Hematopoietic multipotent progenitor cell treated with erythropoietin and hydrocortisone succinate and interleukin-3 and kit ligand, for 6 days (in vitro differentiated cells): ENCODE measurements around the gene PIP5K1B.

Source experiments
- DNase-seq: peaks from one replicate; pipeline ENCODE4 v3.0.0-alpha.2; 2015

The PIP5K1B gene

DNA sequence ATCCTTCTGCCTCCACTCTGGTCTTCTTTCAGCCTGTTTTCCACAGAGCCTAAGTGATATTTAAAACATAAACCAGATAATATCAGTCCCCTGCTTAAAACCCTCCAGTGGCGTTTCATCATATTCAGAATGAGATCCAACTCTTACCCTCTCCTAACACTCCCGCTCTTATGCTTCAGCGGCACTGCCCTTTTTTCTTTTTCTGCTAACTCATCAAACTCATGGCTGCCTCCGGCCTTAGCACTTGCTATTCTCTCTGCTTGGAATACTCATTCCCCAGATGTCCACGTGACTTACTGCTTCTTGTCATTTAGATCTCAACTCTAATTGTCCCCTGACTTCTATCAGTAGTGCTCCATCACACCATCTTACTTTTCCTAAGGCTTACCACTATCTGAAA is 73.6 kb downstream of the PIP5K1B start:
- DNase-seq: peak; percentile 47

DNA sequence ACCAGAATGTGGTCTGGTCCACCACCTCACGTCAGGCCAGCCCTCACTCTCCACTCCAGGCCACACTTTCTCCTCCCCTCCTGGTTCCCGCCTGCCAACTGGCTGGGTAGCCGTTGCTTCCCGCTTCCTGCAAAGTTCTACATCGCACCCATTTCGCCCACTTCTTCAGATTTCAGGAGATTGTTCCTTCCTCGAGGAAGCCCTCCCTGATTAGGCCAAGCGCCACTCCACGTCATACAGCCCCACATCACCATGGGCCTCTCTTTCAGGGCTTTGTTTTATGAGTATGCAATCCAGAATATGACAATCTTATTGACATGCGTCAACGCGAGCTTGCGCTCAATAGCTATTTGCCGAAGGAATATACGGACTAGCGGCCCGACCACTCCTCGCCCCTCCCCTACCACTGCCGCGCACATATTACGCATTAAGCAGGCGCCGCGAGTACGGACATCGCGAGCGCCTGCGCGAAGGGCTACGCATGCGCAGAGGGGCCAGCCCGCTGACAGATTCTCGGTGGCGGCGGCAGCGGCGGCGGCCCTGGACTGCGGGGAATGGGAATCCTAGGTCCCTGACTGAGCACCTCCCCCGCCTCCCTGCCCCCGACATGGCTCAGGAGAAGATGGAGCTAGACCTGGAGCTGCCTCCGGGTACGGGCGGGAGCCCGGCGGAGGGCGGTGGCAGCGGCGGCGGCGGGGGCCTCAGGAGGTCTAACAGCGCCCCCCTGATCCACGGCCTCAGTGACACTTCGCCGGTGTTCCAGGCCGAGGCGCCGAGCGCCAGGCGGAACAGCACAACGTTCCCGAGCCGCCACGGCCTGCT is 74.7 kb downstream of the PIP5K1B start:
- peak; percentile 96 for DNase-seq

DNA sequence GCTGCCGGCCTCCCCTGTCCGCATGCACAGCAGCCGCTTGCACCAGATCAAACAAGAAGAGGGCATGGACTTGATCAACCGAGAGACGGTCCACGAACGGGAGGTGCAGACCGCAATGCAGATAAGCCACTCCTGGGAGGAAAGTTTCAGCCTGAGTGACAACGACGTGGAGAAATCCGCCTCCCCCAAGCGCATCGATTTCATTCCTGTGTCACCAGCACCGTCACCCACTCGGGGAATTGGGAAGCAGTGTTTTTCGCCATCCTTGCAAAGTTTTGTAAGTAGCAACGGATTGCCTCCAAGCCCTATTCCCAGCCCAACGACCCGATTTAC is 75.3 kb downstream of the PIP5K1B start:
- peak; percentile 81 for DNase-seq

DNA sequence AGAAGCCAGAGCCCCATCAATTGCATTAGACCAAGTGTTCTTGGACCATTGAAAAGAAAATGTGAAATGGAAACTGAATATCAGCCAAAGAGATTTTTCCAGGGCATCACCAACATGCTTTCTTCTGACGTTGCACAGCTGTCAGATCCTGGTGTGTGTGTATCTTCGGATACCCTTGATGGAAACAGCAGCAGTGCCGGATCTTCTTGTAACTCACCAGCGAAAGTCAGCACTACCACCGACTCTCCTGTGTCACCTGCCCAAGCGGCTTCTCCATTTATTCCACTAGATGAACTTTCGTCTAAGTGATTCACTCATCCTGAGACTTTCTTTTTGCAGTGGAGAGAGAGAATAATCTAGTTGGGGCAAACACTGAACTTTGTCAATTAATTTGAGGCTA is 75.7 kb downstream of the PIP5K1B start:
- peak; percentile 35 for DNase-seq

DNA sequence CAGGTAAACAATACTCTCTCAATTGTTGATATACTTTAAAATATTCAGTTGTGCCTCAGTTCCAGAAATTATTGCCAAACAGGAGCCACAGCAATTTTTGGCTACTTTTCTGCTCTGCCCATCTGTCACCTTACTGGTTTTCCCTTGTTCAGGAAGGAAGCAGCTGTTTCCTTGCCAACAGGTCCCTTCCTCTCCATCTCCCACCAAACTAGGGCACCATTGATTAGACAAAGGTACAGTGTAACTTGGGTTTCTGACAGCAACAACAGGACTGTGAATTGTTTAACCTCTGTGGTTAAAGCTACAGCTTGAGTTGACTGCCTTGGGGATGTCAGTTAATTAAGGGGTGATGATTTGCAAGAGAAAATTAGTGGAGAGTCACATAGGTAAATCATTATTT is 76.9 kb downstream of the PIP5K1B start:
- no peak for DNase-seq

DNA sequence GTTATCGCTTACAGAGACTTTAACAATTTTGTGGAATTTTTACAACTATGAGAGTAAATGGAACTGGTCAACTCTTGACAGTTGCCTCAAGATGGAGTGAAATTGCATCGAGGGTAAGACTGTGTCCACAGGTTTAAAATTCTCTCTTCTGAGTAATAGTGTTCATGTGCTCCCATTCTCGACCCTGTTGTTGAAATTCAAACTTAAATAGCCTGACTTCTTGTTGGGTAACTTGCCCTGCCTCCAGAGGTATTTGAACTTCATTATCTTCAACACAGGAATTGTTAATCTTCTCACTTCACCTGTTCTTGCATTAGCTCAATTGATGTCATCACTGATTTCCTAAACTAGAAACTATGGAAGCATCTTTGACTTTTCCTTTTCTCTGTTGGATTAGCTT is 77.5 kb downstream of the PIP5K1B start:
- DNase-seq: no peak

DNA sequence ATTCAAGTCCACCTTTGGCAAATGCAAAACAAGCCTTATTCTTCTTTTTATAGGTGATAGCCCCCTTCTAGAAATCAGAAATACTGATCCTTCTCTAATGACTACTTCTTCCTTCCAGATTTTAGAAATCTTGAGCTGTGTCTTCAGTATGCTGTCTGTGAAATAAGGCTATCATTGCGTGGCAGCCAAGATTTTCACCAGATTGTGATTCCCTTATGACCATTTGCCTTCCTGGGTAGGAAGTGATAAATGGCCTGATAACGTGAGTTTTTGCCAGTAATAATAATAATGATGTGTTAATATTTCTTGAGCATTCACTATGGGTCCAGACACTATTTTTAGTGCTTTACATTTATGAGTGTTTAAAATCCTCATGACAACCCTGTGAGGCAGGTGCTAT is 80.9 kb downstream of the PIP5K1B start:
- no peak for DNase-seq

DNA sequence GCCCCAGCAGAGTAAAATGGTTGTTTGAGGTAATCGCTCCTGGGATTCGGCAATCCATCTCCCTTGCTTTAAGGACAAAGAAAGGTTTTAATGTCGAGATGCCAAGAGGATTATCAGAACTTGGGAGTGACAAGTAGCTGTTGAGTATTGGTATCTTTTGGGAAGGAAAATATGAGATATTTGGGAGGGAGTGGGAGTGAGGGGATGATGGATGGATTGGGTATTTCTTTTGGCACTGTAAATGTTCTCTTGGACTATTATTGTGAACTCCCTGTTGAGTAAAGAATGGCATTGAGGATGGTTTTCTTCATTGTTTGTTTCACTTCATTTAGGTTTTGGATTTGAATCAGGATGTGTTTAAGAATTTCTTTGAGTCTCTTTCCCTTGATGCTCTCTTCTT is 86.1 kb downstream of the PIP5K1B start:
- no peak for DNase-seq

DNA sequence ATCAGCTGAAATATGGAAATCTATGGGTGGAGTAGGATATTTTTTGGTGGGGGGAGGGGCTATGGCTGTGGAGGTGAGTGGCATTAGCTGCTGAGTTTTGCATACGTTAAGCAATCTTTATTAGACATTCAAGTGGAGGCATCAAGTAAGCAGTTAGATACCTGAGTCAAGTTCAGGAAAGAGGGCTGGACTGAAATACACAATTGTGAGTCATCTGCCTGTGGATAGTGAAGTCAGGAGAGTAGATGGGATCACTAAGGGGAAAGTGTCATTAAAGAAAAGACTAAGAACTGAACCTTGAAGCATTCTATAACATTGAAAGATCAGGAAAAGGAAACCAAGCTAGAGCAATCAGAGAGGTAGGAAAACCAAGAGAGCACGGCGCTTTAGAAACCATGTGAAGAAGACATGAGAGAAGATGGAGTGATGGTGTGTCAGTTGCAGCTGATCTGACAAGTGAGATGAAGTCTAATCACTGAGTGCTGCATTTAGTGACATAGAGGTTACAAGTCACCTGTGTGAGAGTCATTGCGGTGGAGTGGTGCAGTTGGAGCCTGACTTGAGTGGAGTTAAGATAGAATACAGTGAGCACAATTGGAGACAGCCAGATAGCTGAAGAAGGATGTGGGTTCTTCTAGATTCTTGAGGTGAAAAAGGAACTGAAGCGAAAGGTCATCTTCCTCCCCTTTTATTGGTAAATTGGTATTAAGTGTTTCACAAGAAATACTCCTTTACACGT is 88.7 kb downstream of the PIP5K1B start:
- peak; percentile 37 for DNase-seq

DNA sequence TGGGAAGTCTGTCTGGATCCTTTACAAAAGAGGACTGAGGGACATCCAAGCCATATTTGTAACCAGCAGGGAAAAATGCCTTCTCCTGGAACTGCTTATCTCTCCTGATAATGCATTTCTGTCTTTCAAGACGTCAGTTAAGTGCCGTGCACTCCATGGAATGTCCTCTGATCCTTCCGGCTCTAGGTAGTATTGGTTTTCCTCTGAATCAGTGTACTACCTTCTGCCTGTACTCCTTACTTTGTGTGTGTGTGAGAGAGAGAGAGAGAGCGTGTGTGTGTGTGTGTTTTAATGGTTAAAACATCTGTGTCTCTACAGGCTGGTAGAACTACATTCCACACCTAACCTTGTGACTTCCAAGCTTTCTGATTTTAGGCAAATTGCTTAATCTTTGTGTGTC is 89.9 kb downstream of the PIP5K1B start:
- no peak for DNase-seq

DNA sequence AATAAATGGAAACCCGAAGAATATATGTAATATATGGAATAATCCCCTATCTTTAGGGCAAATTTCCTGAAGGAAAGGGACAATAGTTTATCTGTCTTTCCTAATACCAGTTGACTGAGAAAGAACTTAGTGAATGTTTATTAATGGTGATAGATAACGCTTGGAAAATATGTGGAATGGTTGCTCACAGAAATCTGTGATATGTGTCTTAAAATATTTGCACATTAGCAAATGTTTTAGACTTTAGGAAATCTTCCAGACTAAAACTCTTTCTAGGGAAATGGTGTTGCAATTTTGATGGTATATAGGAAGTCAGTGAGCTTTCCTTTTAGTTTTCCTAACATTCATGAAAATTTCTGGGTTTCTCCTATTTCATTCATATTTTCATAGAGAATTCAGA is 90.4 kb downstream of the PIP5K1B start:
- DNase-seq: no peak

DNA sequence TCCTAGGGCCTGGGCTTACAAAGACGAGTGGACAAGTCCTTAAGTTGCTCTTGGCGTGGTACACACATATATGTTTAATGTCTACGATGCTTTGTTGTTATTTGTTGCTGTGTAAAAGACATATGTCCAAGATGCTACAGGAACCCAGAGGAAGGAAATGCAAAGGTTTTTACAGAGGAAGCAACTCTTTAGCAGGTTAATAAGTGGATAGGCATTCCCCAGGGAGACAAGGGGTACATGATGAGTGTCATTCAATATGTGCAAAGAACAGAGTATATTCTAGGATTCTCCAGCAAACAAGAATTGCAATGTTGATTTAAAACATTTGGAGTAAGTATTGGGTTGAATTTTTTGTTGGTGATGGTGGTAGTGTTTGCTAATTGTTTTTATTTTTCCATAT is 92.1 kb downstream of the PIP5K1B start:
- DNase-seq: no peak

DNA sequence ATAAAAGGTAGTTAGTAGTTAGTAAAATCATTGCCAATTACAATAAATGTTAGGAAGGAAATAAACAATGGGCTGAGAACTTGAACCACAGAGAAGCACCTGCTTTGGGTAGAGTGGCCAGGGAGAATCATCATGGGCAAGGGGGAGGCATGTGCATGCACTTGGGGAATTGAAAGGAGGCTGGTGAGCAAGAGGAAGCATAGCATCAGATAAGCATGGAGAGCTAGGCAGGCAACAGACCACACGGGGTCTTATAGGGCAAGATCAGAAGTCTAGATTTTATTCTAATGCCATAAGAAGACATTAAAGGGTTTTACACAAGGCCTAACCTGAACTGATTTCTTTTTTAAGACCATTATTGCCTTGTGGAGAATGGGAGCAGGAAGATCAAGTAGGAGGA is 93.4 kb downstream of the PIP5K1B start:
- peak; percentile 58 for DNase-seq

DNA sequence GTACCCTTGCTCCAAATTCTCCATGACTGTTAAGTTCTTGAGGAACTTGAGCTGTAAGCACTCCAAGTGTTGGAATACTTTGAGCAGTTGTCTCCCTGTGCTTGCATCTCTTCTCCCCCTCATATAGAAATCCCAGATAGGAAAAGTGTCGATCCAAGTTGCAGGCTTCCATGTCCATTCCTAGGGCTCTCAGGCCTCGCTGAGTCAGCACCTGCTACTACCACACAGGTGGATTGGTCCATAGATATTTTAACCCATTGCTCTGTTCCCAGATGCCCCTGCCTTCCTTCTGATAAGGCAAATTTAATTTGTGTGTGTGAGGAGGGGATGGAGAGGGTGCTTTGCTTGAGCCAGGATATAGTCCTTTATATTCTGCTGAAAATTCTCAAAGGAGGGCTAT is 95.8 kb downstream of the PIP5K1B start:
- no peak for DNase-seq

DNA sequence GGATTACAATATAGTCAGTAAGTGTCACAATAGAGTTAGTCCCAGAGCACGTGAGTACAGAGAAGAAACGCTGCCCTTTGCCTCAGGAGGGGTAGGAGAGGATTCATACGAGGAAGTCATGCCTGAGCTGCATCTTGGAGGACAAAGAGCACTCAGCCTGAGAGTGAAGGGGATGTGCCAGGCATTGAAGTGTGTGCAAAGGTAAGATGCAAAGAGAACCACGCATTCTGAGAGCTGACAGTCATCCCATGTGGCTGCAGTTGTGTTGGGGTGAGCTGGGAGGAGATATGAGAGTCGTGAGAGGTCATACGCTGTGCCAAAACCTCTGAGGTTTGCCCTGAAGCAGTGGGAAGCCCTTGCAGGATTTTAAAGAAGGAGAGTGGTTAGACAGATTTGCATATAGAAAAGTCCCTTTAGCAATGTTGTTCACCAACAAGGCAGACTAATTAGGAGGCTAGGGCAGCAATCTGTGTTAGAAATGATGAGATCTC is 97.5 kb downstream of the PIP5K1B start:
- no peak for DNase-seq

DNA sequence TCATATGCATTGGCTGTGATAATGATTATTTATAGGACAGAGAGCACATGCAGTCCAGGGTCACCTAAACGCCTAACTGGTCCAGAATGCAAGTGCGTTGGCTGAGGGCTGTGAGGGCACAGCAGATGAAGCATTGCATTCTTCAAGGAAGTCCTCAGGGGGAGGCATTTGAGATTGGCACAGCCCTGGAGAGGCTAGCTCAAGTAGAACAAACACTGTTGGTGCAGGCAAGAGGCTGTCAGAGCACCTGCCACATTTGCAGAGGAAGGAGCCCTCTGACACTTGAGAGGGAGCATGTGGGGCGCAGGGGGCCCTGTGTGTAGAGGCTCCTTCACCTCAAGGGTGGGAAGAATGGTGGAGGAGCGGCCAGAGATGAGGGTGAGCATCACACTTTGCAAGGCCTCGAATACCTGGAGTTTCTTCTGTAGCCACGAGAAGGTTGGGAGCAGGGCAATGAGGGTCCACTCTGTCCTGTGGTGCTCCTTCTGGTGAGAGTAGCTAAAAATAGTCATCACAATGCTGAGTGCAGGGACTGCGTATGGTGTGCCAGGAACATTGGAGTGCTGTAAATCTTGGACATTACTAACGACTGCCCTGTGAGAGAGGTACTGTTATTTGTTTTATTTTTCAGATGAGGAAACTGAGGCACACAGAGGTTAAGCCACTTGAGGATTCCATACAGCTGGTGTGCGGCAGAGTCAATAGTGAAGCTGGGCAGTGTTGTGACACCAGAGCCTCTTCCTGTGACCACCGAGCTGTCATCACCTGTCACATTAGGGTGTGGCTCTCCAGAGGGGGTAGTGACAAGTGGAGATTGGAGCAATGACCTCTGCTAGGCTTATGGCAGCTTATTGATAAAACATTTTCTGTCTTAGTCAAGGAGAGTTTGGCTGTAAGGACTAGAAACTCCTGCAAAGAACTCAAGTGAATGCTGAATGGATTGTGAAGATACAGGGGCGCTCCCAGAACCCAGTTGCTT is 100.2 kb downstream of the PIP5K1B start:
- peak; percentile 40 for DNase-seq

DNA sequence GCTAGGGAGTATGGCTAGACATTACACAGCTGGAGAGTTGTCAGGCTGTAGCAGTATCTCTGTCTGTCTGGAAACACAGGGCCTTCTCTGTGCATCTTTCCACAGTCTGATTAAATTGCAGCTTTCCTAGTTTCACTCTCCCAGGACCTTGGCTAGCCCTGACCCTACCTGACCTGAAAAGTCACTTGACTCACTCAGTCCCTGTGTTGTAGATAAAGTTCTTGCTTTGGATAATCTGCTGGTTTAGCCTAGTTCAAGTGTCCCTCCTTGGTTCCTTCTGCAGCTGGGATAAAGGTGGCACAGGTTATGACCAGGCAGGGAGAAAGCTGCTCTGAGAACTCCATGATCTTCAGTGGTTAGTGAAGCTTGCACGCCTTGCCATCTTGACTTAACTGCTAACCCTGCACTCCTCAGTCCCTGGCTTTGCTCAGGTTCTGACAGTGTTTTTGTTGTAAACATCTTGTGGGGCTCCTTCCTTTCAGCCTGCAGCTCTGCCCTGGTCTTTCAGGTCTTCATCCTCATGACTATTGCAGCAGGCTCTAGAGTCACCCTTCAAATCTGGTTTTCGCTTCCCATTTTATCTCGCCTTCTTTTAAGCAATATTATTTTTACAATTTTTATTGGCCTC is 101.0 kb downstream of the PIP5K1B start:
- no peak for DNase-seq

DNA sequence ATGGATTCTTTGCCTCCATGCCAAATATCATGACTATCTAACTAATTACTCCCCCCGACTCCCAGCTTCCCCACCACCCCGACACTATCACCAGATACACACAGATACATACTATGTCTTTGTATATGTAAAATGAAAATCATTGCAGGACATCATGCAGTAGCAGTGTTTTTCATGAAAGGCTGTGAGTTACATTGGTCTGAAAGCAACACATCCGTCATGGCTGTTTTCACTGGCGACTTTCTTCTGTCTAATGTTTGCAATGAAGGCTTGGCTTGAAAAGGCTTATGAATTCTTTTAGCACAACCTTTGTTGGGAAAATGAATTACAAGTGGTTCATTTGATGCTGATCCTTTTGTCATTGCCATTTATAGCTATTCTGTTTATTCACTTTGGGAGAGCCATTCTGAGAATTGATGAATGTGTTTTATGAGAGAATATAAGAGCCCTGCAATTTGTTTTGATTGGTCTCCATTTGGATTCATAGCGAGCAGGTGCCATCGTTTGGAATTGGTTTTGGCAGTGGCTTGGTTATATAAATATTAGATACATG is 103.4 kb downstream of the PIP5K1B start:
- no peak for DNase-seq

DNA sequence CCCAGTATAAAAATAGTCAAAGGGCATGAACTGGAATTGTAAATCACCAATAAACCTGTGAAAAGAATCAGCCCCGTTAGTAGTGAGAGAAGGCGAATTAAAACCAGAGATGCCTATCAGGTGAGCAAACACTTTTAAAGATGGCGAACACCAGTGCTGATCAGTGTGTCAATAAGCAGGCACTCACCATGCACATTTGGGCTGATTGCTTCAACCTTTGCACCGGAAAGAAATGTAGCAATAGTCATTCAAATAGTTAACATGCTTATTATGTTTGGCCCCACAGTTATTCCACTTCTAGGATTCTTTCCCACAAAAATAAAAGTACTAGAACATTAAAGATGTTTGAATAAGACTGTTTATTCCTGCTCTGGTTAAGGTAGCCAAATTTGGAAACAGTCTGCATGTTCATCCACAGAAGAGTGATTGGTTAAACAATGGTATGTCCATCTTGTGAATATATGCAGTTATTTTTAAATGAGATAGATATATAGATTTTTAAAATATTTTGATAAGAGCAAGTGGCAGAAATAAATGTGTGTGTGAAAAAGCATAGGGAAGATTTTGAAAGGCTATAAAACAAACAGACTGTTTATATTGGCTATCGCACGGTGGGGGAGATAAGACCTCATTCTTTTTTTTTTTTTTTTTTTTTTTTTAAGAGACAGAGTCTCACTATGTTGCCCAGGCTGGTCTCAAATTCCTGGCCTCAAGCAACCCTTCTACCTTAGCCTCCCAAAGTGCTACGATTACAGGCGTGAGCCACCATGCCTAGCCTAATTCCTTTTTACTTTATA is 112.2 kb downstream of the PIP5K1B start:
- DNase-seq: no peak

DNA sequence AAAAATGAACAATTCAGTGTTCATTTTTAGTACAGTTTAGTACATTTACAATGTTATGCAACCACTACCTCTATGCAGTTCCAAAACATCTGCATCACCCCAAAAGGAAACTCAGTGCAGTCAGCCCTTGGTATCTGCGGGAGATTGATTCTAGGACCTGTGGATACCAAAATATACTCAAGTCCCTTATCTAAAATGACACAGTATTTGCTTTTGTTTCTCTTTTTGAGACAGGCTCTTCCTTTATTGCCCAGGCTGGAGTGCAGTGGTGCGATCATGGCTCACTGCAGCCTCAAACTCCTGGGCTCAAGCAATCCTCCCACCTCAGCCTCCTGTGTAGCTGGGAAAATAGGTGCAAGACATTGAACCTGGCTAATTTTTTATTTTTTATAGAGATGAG is 114.0 kb downstream of the PIP5K1B start:
- peak; percentile 40 for DNase-seq

DNA sequence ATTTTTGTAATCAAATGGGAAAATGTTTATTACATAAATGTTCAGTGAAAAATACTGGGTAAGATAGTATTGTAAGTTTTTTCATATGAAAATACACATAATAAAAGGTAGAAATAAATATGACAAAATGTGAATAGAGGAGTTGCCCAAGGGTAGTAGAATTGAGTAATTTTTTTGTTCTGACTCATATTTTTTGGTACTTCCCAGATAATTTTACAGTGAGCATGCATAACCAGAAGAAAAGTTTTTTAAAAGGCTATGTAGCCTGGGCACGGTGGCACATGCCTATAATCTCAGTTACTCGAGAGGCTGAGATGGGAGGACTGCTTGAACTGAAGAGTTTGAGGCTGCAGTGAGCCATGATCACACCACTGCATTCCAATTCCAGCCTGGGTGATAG is 116.9 kb downstream of the PIP5K1B start:
- DNase-seq: no peak
